Measurements from ENCODE around the gene TSHZ3.

DNA sequence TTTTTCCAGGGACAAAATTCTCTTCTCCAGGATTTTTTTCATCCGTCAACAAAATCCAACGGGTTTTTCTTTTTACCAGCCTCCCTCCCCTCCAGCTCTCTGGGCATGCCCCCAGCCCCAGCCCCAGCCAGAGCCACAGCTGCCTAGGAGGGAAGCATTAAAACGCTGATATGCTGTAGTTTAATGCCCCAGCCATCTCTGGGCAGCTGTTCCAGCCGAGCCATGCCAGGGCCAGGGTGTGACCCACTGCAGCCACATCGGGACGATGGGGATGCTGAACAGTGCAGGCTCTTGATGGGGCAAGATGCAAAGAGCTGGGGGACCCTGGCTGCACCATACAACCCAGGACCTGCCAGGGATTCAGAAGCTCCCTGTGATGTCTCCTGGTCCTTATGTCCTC is 32.1 kb downstream of the TSHZ3 start:
- TF ChIP-seq, protein P1, sequence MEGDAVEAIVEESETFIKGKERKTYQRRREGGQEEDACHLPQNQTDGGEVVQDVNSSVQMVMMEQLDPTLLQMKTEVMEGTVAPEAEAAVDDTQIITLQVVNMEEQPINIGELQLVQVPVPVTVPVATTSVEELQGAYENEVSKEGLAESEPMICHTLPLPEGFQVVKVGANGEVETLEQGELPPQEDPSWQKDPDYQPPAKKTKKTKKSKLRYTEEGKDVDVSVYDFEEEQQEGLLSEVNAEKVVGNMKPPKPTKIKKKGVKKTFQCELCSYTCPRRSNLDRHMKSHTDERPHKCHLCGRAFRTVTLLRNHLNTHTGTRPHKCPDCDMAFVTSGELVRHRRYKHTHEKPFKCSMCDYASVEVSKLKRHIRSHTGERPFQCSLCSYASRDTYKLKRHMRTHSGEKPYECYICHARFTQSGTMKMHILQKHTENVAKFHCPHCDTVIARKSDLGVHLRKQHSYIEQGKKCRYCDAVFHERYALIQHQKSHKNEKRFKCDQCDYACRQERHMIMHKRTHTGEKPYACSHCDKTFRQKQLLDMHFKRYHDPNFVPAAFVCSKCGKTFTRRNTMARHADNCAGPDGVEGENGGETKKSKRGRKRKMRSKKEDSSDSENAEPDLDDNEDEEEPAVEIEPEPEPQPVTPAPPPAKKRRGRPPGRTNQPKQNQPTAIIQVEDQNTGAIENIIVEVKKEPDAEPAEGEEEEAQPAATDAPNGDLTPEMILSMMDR (conservative IDR thresholded peaks at IDR 0.05; ENCODE audit: low read length): no peak
- no peak for TF ChIP-seq EZH2phosphoT487 (IDR thresholded peaks at IDR 0.05; ENCODE audit: borderline replicate concordance)

Measured in Loucy (cell line).